Spleen (tissue), 11 donors: Measurements from ENCODE around the gene ATP12A. TPM values are rescaled to one million over a fixed set of nuclear protein-coding genes. Genes with fewer than 3 reads are reported as not detected.
A peak's percentile ranks its signal among the peaks of the same experiment; 100 is the strongest.
"Not testable (repeated sequence)": the region's sequence is repeated elsewhere in the genome, so short reads cannot be mapped to it uniquely, and the experiment has no call there.

Source experiments
- DNase-seq: peaks from one replicate; pipeline ENCODE4 v3.0.0-alpha.2; 2020
- H3K27ac ChIP-seq, 8 donors: fragments of 200-600 bp; sonication (generic) in 7 of 8; 1 replicate in 4 of 8; 2 replicates in 4 of 8; pipeline versions ENCODE4 v1.5.0 to v1.8.0; 2016 to 2021; ENCODE audit warnings: inconsistent platforms in 4 of 8, mild to moderate bottlenecking in 4 of 8, moderate library complexity in 1 of 8
- H3K27me3 ChIP-seq, 7 donors: fragments of 200-600 bp; sonication (generic) in 6 of 7; replicated peaks in 1 of 7; 1 replicate in 4 of 7; 2 replicates in 3 of 7; pipeline versions ENCODE4 v1.5.0 to v1.8.0; 2016 to 2021; ENCODE audit warnings: inconsistent platforms in 3 of 7, mild to moderate bottlenecking in 1 of 7
- H3K36me3 ChIP-seq, 6 donors: fragments of 200-600 bp; sonication (generic) in 5 of 6; 1 replicate in 4 of 6; 2 replicates in 2 of 6; pipeline versions ENCODE4 v1.5.0 to v1.8.0; 2016 to 2021; ENCODE audit warnings: inconsistent platforms in 2 of 6
- H3K4me1 ChIP-seq, 6 donors: fragments of 200-600 bp; sonication (generic) in 5 of 6; 1 replicate in 3 of 6; 2 replicates in 3 of 6; pipeline versions ENCODE4 v1.5.0 to v1.8.0; 2016 to 2021; ENCODE audit warnings: inconsistent platforms in 3 of 6
- H3K4me3 ChIP-seq, 8 donors: fragments of 200-600 bp; sonication (generic) in 7 of 8; 1 replicate in 4 of 8; 2 replicates in 4 of 8; pipeline versions ENCODE4 v1.5.0 to v1.8.0; 2016 to 2021; ENCODE audit warnings: inconsistent platforms in 4 of 8, mild to moderate bottlenecking in 4 of 8, moderate library complexity in 2 of 8
- H3K9me3 ChIP-seq, 8 donors: fragments of 200-600 bp; sonication (generic) in 7 of 8; 1 replicate in 4 of 8; 2 replicates in 4 of 8; pipeline versions ENCODE4 v1.5.0 to v1.8.0; 2016 to 2021; ENCODE audit warnings: inconsistent platforms in 4 of 8
- POLR2A ChIP-seq, 3 donors: fragments of 450-650 bp; IDR thresholded peaks; one replicate each; pipeline ENCODE4 v1.5.1; 2017; ENCODE audit warnings: antibody characterized with exemption in 3 of 3, mild to moderate bottlenecking in 1 of 3
- POLR2AphosphoS5 ChIP-seq, 3 donors: sonication (generic); formaldehyde crosslinking; IDR thresholded peaks; one replicate each; pipeline ENCODE4 v1.5.1; 2017; ENCODE audit warnings: antibody characterized with exemption in 3 of 3
- WGBS, 5 donors: extraction: QIAGEN DNeasy Blood & Tissue Kit in 3 of 5; methylation state at CpG; one replicate each; pipeline versions ENCODE4 v1.1.5 to v1.1.7; 2013 to 2018; 5-methylcytosine and 5-hydroxymethylcytosine counted together
- intact Hi-C: fragments of 100-400 bp; cut with DNase I; formaldehyde crosslinking; loops from one replicate; pipeline ENCODE4 v1.15.0; 2023; ENCODE audit warnings: low total_unique reads
- polyA plus RNA-seq, 3 donors: library from polyadenylated mRNA; stranded (reverse); fragments of 200-250 nt; gene quantifications; one replicate each; pipeline ENCODE4 v1.2.1, GENCODE V29; 2013
- total RNA-seq, 7 donors: library from RNA; depleted of rRNA in 3 of 7; stranded (reverse); fragments of >200 nt in 3 of 7; fragmentation: NEBNext Ultra II Directional in 4 of 7; extraction: Animal tissue kit (Norgen Biotek cat#: 25700) in 4 of 7; gene quantifications; one replicate each; pipeline versions ENCODE4 v1.1.0 to v1.2.1, GENCODE V29; 2016 to 2021
- TF ChIP-seq, protein P1 (sequence below), 11 experiments: fragments of 200-600 bp in 7 of 11; fragments of 450-650 bp in 4 of 11; sonication (generic) in 4 of 11; IDR thresholded peaks in 8 of 11; conservative IDR thresholded peaks in 3 of 11; 1 replicate in 7 of 11; 2 replicates in 4 of 11; pipeline versions ENCODE4 v1.4.0 to v1.8.0; 2016 to 2021; ENCODE audit warnings: antibody characterized with exemption in 11 of 11, inconsistent platforms in 4 of 11, mild to moderate bottlenecking in 1 of 11
- donor health status: healthy with polysubstance abuse.
- donor health status: DM: no; HTN: no; CAD: no; lungs with moderate emphysema.
- donor health status: DM: no; HTN: no; CAD: no.
- donor health status: Bipolar disorder and iron deficiency.
- donor health status: healthy.
- donor health status: DM: no; HTN: no; CAD: no.
- donor health status: DM: yes; HTN: yes; CAD: no.

ATP12A gene
- total and polyA plus RNA-seq, 10 donors, result not detected

DNA sequence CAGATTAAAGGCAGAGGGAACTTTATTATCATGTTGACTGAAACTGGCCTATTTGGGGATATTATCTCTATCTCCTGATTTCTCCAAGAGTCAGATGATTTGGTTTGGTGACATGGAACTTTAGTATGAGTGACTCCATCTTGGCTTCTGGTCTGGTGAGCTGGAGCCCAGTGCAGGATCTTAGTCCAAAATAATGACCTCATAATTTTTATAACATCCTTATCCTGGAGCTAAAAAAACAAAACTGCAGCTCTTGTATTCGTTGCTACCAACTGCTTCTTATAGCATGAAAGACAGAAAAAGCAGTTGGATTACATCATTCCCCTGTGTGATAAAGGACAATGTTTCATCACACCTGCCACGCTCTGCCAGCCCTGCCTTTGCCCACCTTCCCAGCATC lies 44.5 kb downstream of the ATP12A start:
- DNase-seq, result no peak
- H3K4me3 ChIP-seq, result no peak overlapping the region
- H3K36me3 ChIP-seq, result no peaks in the 10 kb centered on the region
- 44 to 72% (median 61%) methylated on average over 2 of the region's 2 CpGs for WGBS, 5 donors
- H3K27ac ChIP-seq, result no peak overlapping the region
- H3K4me1 ChIP-seq, result peaks cover 0 to 3% (median 0%) of the 10 kb centered on the region in 6 donors
- intact Hi-C loops, result no loop called here
- peaks cover 0 to 28% (median 0%) of the 10 kb centered on the region in 7 donors for H3K27me3 ChIP-seq
- no peaks in the 10 kb centered on the region for H3K9me3 ChIP-seq
- TF ChIP-seq POLR2AphosphoS5 (IDR thresholded peaks at IDR 0.05) (no peak), POLR2A (IDR thresholded peaks at IDR 0.05) (no peak)
- TF ChIP-seq, protein P1, sequence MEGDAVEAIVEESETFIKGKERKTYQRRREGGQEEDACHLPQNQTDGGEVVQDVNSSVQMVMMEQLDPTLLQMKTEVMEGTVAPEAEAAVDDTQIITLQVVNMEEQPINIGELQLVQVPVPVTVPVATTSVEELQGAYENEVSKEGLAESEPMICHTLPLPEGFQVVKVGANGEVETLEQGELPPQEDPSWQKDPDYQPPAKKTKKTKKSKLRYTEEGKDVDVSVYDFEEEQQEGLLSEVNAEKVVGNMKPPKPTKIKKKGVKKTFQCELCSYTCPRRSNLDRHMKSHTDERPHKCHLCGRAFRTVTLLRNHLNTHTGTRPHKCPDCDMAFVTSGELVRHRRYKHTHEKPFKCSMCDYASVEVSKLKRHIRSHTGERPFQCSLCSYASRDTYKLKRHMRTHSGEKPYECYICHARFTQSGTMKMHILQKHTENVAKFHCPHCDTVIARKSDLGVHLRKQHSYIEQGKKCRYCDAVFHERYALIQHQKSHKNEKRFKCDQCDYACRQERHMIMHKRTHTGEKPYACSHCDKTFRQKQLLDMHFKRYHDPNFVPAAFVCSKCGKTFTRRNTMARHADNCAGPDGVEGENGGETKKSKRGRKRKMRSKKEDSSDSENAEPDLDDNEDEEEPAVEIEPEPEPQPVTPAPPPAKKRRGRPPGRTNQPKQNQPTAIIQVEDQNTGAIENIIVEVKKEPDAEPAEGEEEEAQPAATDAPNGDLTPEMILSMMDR (IDR thresholded peaks at IDR 0.05 in 8 of 11, conservative IDR thresholded peaks at IDR 0.05 in 3 of 11), result no peak

DNA sequence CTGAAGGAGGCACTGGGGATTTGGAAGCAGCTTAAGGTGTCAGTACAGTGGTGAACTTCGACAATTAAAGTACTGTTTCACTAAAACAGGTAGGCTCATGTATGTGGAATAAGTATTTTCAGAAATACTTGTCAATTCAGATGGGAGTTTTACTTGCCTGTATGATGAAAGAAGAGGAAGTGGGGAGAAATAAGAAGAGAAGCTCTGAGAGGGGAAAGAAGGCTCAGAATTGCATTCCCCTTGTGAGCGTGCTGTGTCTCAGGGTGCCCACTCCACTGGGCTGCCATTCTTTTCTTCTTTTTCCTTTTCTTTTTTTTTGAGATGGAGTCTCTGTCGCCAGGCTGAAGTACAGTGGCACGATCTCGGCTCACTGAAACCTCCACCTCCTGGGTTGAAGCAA lies 45.2 kb downstream of the ATP12A start:
- Histone ChIP-seq H3K9me3 (peaks cover 0 to 2% (median 0%) of the 10 kb centered on the region in 8 donors), H3K27me3 (peaks cover 0 to 28% (median 0%) of the 10 kb centered on the region in 7 donors), H3K4me3 (no peak overlapping the region), H3K27ac (no peak overlapping the region), H3K4me1 (peaks cover 0 to 3% (median 0%) of the 10 kb centered on the region in 6 donors), H3K36me3 (no peaks in the 10 kb centered on the region)
- intact Hi-C loops, result no loop called here
- TF ChIP-seq, protein P1 (IDR thresholded peaks at IDR 0.05 in 8 of 11, conservative IDR thresholded peaks at IDR 0.05 in 3 of 11), result no peak
- TF ChIP-seq POLR2AphosphoS5 (IDR thresholded peaks at IDR 0.05) (no peak), POLR2A (IDR thresholded peaks at IDR 0.05) (no peak)
- WGBS, 5 donors, result 73 to 85% (median 76%) methylated on average over 5 of the region's 5 CpGs
- DNase-seq, result no peak

DNA sequence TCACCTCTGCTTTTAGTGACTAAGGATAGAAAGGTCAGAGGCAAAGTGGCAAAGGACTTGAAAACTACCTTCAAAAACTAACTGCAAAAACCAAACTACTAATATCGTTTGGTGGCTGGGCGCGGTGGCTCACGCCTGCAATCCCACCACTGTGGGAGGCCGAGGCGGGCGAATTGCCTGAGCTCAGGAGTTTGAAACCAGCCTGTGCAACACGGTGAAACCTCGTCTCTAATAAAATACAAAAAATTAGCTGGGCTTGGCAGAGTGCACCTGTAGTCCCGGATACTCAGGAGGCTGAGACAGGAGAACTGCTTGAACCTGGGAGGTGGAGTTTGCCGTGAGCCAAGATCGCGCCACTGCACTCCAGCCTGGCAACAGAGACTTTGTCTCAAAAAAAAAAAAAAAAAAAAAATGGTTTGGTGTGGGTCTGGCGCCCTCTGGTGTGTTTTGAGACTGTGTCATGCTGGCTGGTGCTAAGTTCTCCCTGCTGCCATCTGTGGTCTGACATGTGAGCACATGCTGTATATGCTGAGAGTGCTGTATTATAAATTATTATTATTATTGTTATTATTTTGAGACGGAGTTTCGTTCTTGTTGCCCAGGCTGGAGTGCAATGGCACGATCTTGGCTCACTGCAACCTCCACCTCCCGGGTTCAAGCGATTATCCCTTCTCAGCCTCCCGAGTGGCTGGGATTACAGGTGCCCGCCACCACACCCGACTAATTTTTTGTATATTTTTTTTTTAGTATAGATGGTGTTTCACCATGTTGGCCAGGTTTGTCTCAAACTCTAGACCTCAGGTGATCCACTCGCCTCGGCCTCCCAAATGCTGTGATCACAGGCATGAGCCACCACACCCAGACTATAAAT lies 47.8 kb downstream of the ATP12A start:
- intact Hi-C loops, result no loop called here
- Histone ChIP-seq H3K36me3 (no peaks in the 10 kb centered on the region), H3K9me3 (peaks cover 0 to 16% (median 11%) of the 10 kb centered on the region in 8 donors), H3K27me3 (peaks cover 0 to 28% (median 0%) of the 10 kb centered on the region in 7 donors), H3K4me1 (peaks cover 0 to 3% (median 0%) of the 10 kb centered on the region in 6 donors), H3K4me3 (no peak overlapping the region), H3K27ac (no peak overlapping the region)
- TF ChIP-seq POLR2AphosphoS5 (IDR thresholded peaks at IDR 0.05), result no peak
- TF ChIP-seq, protein P1 (IDR thresholded peaks at IDR 0.05 in 8 of 11, conservative IDR thresholded peaks at IDR 0.05 in 3 of 11), result peak; percentile 54 to 85 (median 72)
- no peak for DNase-seq
- 58 to 64% (median 61%) methylated on average over 24 of the region's 24 CpGs for WGBS, 5 donors

DNA sequence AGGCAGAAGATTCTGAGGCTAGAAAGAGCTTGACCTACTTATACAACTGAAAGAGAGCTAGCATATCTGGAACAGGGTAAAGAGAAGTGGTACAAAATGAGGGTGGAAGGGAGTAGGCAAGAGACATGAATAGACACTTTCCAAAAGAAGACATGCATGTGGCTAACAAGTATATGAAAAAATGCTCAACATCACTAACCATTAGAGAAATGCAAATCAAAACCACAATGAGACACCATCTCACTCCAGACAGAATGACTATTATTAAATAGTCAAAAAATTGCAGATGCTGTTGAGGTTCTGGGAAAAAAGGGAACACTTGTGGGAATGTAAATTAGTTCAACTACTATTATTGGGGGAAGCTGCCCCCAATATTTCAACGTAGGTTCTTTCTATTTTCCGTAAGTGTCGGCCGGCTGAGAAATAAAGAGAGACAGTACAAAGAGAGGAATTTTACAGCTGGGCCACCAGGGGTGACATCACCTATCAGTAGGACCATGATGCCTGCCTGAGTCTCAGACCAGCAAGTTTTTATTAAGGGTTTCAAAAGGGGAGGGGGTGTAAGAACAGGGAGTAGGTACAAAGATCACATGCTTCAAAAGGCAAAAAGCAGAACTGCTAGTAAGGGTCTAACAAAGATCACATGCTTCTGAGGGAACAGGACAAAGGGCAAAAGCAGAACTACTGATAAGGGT lies 50.8 kb downstream of the ATP12A start:
- DNase-seq, result not testable (repeated sequence)
- WGBS, 5 donors, result 78 to 86% (median 80%) methylated on average over 4 of the region's 4 CpGs
- H3K27me3 ChIP-seq, result peaks cover 0 to 18% (median 0%) of the 10 kb centered on the region in 7 donors

More for the DNA sequence above, 50.8 kb downstream of the ATP12A start:
- intact Hi-C loops, H3K4me1 ChIP-seq, H3K36me3 ChIP-seq, H3K4me3 ChIP-seq, H3K27ac ChIP-seq: not testable (repeated sequence)
- peaks cover 0 to 16% (median 11%) of the 10 kb centered on the region in 8 donors for H3K9me3 ChIP-seq
